ENCODE measurements around the gene USH2A.

Gene USH2A

DNA sequence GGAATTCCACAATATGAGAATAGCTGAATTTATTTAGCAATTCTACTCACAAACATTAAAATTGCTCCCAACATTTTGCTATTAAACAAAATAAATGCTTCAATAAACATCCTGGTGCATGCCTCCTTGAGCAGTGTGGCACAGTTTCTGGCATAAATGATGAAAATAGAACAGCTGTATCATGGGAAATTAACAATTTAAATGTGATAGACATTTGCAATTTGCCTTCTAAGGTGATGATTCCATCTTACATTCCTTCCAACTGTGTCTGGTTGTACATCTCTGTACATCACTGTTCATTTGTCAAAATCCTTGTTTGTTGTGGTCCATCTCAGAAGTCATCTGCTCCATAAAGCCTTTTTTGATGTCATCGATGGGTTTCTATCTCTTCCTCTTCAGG lies 657.4 kb downstream of the USH2A start:
- no peak for FAIRE-seq

GRCh38 chr1:215761446-215761845 lies 661.8 kb downstream of the USH2A start:
- FAIRE-seq, result no peak

GRCh38 chr1:215754112-215754511 lies 669.1 kb downstream of the USH2A start:
- no peak for FAIRE-seq

DNA sequence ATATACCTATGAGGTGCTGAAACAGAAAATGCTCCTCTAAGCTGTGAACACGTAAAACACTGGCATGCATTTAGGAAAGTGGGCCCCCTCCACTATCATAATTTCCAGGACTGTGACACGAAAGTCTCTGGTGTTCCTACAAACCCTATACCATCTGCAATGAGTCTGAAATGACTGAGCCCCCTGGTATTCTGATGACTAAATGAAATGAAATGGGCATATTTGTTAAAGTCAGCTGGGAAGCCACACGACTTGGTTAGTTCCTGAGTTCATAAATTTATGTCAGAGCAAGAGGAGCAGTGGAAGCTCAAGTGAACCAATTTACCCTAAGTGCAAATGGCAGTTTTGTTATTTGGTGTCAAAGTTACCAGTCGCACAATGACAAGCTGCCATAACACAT lies 673.8 kb downstream of the USH2A start:
- FAIRE-seq, result no peak

GRCh38 chr1:215748431-215748830 lies 674.8 kb downstream of the USH2A start:
- no peak for FAIRE-seq

GRCh38 chr1:215744419-215744818 lies 678.8 kb downstream of the USH2A start:
- no peak for FAIRE-seq

DNA sequence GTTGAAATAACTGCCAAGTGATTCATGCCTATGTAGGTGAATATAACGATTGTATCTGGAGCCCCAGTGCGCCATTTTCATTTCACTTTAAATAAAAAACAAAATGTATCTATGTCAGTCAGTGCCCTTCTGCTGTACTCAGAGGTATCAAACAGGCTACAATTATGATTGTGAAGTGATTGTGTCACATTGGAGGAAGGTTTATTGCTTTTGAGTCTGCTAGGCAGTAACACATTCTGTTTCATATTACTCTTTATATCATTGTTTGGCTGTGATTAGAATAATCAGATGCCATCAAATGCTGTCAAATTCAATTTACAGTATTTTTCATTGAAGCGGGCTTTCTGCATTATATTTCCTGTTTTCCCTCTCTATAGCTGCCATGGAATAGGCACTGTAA lies 684.2 kb downstream of the USH2A start:
- FAIRE-seq, result no peak

DNA sequence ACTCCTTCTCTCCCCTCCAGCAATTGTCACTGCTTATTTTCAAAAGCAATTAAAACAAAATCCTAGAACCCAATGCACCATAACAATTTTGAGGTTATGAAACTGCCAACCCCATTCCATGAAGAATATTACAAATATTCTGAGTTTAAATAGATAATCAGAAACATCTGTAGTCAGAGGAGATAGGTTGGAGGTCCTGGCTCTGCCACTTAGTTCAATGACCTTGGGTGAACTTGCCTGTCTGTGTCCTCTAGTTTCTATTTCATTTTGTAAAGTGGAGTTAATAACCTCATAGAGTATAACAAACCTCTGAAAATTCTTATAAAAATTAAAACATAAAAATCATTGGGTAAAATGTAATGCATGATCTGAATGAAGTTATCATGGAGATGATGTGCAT lies 691.5 kb downstream of the USH2A start:
- FAIRE-seq, result no peak

- no peak for FAIRE-seq
Measured at GRCh38 chr1:215730600-215730999, 692.6 kb downstream of the USH2A start.

- FAIRE-seq, result no peak
Measured at GRCh38 chr1:215728169-215728568, 695.1 kb downstream of the USH2A start.

- FAIRE-seq, result no peak
Measured at GRCh38 chr1:215720126-215720525, 703.1 kb downstream of the USH2A start.

DNA sequence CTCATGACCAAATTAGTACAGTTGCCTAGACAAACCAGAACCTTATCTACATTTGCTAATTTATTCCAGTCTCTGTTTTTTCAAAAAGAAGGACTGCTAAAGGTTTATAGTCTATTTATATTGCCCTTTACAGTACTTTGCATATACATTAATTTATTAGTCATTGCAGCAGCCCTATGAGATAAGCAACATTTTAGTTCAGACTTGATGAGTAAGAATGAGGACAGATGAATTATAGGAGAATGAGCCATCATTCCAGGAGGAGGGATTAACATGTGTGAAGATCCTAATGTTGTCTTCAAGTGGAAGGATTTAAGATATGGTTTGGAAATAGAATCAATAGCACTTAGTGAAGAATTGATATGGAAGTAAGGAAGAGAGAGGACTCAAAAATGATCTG lies 703.7 kb downstream of the USH2A start:
- FAIRE-seq, result no peak

- FAIRE-seq, result no peak
Measured at GRCh38 chr1:215718575-215719287, 704.5 kb downstream of the USH2A start.

DNA sequence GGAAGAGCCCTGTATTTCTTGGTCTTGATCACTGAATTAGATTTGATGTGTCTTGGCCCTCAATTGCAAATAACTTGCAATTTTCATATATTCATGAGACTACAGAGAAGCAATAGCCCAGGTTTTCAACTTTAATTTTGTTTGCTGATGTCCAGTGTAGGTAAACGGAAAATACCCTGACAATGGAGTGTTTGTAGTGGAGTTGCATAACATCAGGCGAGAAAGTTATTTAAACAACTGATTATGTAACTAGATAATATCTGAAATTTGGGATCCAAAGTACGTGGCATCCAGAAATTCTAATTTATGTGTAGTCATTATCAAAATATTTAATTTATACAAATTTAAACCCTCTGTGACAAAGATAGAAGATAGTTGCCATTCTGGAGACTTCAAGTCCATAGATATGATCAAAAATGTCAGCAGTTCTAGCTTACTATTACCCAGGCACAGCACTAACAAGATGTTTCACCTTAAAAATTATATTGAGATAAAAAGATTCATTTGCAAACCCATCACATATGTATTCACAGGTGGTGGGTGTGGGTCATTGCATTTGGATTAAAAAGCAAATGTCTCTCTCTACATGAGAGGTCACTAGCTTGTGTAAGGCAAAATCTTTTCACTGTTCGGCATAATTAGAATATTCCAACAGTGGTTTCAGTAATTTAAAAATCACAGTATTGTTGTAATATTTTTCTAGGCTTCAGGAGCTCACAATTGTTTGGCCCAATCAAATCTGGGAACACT lies 705.4 kb downstream of the USH2A start:
- no peak for FAIRE-seq

GRCh38 chr1:215710899-215711225 lies 712.4 kb downstream of the USH2A start:
- FAIRE-seq, result no peak

DNA sequence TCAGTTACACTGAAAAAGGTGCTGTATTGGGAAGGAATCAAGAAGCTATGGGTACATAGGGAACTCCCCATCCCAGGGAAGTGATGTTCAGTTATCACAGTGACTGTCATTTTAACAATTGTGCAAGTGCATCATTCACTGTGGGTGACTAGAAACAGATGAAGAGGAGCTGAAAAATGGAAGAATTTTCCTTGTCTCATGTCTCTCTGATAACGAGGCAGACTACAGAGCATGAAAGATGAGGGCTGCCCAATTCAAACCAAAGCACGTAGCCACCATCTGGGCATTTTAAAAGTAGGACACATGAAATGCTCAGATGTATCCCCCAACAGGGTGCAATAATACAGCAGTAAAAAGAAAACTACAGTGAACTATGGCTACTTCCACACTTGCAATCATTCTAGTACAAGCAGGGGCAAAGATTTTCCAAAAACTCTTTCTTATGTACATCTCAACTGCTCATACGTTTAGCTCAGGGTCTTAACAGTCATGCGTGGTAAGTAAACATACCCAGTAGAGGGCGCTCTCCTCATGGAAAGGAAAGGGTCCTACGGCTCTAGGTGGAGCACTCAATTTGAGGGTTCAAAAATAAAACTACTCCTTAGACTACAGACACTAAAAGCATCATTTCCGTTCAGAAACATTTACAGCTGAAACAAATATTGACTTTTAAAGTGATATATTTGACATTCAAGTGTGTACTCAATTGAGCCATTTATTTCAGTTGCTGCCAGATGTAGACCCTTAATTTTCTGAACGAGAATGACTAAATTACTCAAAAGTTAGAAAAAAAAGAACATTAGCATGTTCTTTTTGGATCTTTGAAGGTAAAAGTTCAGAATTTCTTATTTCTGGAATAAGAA lies 713.0 kb downstream of the USH2A start:
- no peak for FAIRE-seq

- no peak for FAIRE-seq
Measured at GRCh38 chr1:215704089-215704860, 719.0 kb downstream of the USH2A start.

DNA sequence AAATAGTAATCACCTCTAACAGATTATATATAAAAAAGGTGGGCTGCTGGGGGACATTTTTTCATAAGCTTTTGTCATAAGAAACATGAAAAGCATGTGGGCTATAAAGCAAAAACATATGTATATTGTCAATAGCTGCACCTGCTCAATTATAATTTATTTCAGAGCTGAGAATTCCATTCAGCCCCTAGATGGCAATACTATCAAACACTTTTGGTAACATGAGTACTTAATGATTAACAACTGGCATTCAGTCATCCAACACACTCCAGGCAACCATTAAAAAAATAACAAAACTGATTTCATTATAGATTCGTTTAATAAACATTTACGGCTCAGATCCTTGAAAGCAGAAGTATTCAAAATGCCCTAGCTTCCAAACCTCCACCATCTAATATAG lies 741.0 kb downstream of the USH2A start:
- FAIRE-seq, result no peak

DNA sequence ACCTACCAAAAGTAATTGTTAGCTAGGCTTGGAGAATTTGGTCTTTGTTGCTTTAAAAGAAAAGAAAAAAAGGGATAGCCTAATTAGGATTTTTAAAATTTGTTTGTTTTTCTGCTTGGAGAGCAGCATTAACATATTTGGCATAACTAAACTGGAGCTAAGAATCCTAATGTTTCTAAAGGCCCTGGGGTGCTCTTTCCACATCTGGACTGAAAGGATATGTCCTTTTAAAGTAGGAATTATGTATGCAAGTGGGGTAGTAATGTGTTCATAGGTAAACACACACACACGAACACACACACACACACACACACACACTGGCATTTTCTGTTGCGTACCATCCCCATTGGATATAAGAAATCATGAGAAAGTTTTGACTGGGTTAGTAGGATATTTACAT lies 742.2 kb downstream of the USH2A start:
- FAIRE-seq, result no peak

DNA sequence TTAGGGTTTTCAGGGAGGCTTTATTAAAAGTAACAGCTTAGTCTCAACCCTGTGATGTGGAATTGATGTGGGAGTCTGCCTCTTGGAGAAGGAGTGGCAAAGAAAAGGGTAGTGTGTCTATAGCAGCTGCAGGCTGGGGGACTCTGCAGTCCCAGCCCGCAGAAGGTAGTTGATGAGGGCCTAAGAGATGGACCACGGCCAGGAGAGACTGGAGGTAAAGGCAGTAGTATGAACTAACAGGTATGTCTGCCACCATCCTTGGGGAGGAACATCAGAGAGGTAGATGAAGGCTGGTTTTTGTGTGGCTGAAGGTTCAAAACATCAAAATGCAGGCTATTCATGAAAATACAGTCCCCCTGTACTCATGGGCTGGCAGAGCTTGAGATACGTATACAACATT lies 744.0 kb downstream of the USH2A start:
- FAIRE-seq, result no peak

DNA sequence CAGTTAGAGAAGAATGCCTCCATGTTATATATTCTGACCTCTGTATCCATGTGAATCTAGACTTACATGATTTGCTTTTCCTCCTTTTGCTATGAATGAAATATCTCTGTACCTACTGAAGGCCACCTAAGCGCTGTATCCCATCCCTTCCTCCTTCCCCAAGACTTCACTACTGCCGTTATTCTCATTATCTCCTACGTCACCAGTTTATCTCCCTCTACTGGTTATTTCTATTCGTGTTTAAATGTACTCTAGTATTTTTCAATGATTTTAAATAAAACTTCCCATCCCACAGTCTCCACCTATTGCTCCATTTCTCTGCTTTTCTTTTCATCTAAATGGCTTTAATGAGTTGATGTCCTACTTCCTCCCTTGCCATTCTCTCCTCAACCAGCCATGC lies 746.1 kb downstream of the USH2A start:
- no peak for FAIRE-seq

DNA sequence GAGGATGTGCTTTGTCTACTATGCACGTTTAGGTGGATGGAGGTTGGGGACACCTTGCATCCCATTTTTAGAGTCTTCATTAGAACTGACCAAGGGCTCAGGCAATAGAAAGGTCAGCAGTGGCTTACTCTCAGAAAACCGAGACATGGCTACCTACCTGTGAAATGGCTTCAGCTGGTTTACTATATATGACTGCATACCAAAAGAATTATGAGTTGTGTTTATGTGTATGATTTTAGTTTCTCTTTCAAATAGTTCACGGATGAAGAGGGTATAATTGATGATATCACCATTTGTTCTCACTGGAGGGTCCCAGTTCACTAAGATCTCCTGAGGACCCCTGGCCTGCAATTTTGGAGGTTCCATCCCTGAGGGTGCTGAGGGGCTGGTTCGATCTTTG lies 749.3 kb downstream of the USH2A start:
- FAIRE-seq, result no peak

- FAIRE-seq, result no peak
Measured at GRCh38 chr1:215672482-215672881, 750.8 kb downstream of the USH2A start.
